T-cell (primary cell): Measurements from ENCODE around the gene WNK1. TPM values are rescaled to one million over a fixed set of nuclear protein-coding genes. Genes with fewer than 3 reads are reported as not detected.

Source experiments
- ATAC-seq, 4 experiments: fragments of 200-7000 bp in 3 of 4; fragments of 150-1000 bp in 1 of 4; cut with Tn5 transposase; replicated peaks in 1 of 4; 1 replicate in 3 of 4; 2 replicates in 1 of 4; pipeline ENCODE4 v1.10.0; 2021; ENCODE audit warnings: moderate library complexity in 3 of 4, mild to moderate bottlenecking in 2 of 4, moderate number of reproducible peaks in 1 of 4
- CTCF ChIA-PET, 2 donors: fragments of 300-600 bp; sonication (Branson Sonifier 250); formaldehyde crosslinking; loops; one replicate each; lab custom pipeline; 2022; ENCODE audit warnings: antibody characterized with exemption in 2 of 2; lab: Charles Lee
- POLR2A ChIA-PET, 2 donors: fragments of 300-600 bp; sonication (Branson Sonifier 250); formaldehyde crosslinking; loops; one replicate each; lab custom pipeline; 2022; ENCODE audit warnings: antibody characterized with exemption in 2 of 2; lab: Charles Lee
- DNase-seq, 35 experiments: peaks; one replicate each; pipeline versions ENCODE4 v3.0.0 to v3.0.0-alpha.2; 2013 to 2023
- H3K27ac ChIP-seq: one replicate; pipeline ENCODE4 v1.5.1; 2013; ENCODE audit warnings: low read length
- H3K27me3 ChIP-seq, 2 experiments: replicated peaks in 1 of 2; 1 replicate in 1 of 2; 2 replicates in 1 of 2; pipeline versions ENCODE4 v1.6.1 to v1.7.0; 2013; ENCODE audit warnings: low read length in 1 of 2, mixed read lengths in 1 of 2; ENCODE audit not compliant: control insufficient read depth in 2 of 2, insufficient read depth in 2 of 2; ENCODE audit errors: extremely low read depth in 1 of 2
- H3K36me3 ChIP-seq, 2 donors: 1 replicate in 1 of 2; 2 replicates in 1 of 2; pipeline versions ENCODE4 v1.6.1 to v1.7.0; 2013; ENCODE audit warnings: low read length in 1 of 2; ENCODE audit not compliant: control insufficient read depth in 2 of 2, insufficient read depth in 1 of 2; ENCODE audit errors: extremely low read depth in 1 of 2
- H3K4me1 ChIP-seq, 2 experiments: 1 replicate in 1 of 2; 2 replicates in 1 of 2; pipeline versions ENCODE4 v1.6.1 to v1.7.0; 2013; ENCODE audit warnings: low read length in 2 of 2, mixed read lengths in 1 of 2; ENCODE audit not compliant: insufficient read depth in 2 of 2, control insufficient read depth in 1 of 2; ENCODE audit errors: extremely low read depth in 1 of 2
- H3K4me3 ChIP-seq, 2 donors: 1 replicate in 1 of 2; 2 replicates in 1 of 2; pipeline versions ENCODE4 v1.5.1 to v1.7.0; 2013; ENCODE audit warnings: mild to moderate bottlenecking in 2 of 2, low read length in 1 of 2, moderate library complexity in 1 of 2; ENCODE audit not compliant: control insufficient read depth in 1 of 2; ENCODE audit errors: extremely low read depth in 1 of 2
- H3K9me3 ChIP-seq: 2 replicates; pipeline ENCODE4 v1.7.0; 2013
- H3K27ac Mint-ChIP-seq, 2 donors: one replicate each; pipeline ENCODE4 v1.8.0; 2020 to 2021; ENCODE audit warnings: mild to moderate bottlenecking in 2 of 2, mixed read lengths in 2 of 2
- H3K27me3 Mint-ChIP-seq, 2 donors: one replicate each; pipeline ENCODE4 v1.8.0; 2021 to 2022; ENCODE audit warnings: mixed read lengths in 2 of 2
- H3K36me3 Mint-ChIP-seq: one replicate; pipeline ENCODE4 v1.8.0; 2021; ENCODE audit warnings: mixed read lengths
- H3K4me1 Mint-ChIP-seq, 3 donors: one replicate each; pipeline ENCODE4 v1.8.0; 2020 to 2022; ENCODE audit warnings: mixed read lengths in 3 of 3, mild to moderate bottlenecking in 1 of 3
- H3K4me3 Mint-ChIP-seq, 3 donors: one replicate each; pipeline ENCODE4 v1.8.0; 2020 to 2022; ENCODE audit warnings: mild to moderate bottlenecking in 3 of 3, mixed read lengths in 3 of 3, moderate library complexity in 3 of 3
- H3K9me3 Mint-ChIP-seq, 3 donors: one replicate each; pipeline ENCODE4 v1.8.0; 2020 to 2022; ENCODE audit warnings: mixed read lengths in 3 of 3
- WGBS: methylation state at CpG from one replicate; pipeline ENCODE4 v1.1.5; 2013; ENCODE audit warnings: missing lambda C conversion rate; ENCODE audit not compliant: insufficient coverage; 5-methylcytosine and 5-hydroxymethylcytosine counted together
- total RNA-seq, 35 experiments: library from RNA in 6 of 35; stranded (reverse) in 6 of 35; fragments of 120-200 nt in 1 of 35; gene quantifications; one replicate each; pipeline versions ENCODE4 v1.2.1 to v1.2.4 and lab custom pipeline; 2013 to 2026

WNK1 gene
- total RNA-seq, 5 donors from 2014 or later (not counting 1 experiment from before 2014, with no cell fraction given) = 168 to 287 (median 179) TPM

DNA sequence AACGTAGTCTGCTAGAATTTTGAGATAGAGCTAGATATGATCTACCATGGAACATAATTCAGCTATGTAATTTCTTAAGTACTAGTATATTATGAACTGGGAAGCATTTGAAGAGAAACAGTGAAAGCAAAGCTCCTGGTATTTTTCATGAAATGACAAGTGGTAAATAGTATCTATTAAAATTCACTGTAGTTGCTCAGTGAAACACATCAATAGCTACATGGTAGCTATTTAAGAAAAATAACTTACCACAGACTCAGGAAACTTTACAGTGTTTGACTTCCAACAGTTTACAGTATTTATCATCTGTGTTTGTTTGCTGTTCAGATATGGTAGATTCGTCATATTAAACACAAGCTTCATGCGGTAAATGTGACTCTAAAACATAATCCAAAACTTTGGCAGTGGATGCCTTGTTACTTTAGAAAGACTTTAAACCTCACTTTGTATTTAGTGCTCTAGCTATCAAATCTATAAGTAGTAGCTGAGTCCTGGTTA lies 25.2 kb downstream of the WNK1 start:
- WGBS = no CpG with 5 or more reads among the region's 3 CpGs
- Mint-ChIP-seq H3K27me3 (no peaks in the 10 kb centered on the region), H3K4me1 (peaks cover 90 to 96% (median 94%) of the 10 kb centered on the region in 3 donors), H3K9me3 (no peaks in the 10 kb centered on the region), H3K36me3 (peaks cover 5% of the 10 kb centered on the region), H3K27ac (peak overlapping the region; percentile 67 to 88), H3K4me3 (peak overlapping the region in 2 of 3 donors; percentile 13 to 80)
- H3K9me3 ChIP-seq = no peaks in the 10 kb centered on the region
- H3K4me1 ChIP-seq = peaks cover 29 to 30% of the 10 kb centered on the region in 2 experiments
- no peak overlapping the region for H3K4me3 ChIP-seq
- H3K27ac ChIP-seq = peak overlapping the region; percentile 61
- CTCF ChIA-PET = interaction anchor here (0.5 to 1.9 kb wide), 12 partner anchors 8 to 208 kb away, joined by 3 to 16 read pairs (median 6); partner anchors contain the start of gene WNK1 (in 1 of the 2)
- ATAC-seq = no peak
- no peaks in the 10 kb centered on the region for H3K36me3 ChIP-seq
- H3K27me3 ChIP-seq = no peaks in the 10 kb centered on the region
- POLR2A ChIA-PET = interaction anchor here (0.5 to 2.4 kb wide), 7 partner anchors 8 to 125 kb away, joined by 3 to 12 read pairs (median 4); partner anchors contain the start of gene WNK1 (in 1 of the 2)
- no peak for DNase-seq

DNA sequence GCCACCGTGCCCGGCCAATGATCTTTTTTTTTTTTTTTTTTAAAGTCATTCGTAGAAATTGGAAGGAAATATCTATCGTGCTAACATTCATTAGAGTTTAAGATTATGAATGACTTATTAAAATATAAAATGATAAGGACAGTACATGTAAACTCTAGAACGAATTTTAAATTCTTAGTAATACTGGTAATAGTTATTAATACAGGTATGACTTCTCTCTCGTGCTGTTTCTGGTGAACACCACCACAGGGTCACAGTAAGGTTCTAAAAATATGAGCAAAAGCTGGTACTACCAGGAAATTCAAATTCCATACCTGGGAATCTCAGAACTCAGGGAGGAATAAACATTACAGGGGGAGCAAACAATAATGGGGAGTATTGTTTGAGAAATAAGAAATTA lies 26.2 kb downstream of the WNK1 start:
- no peaks in the 10 kb centered on the region for H3K9me3 Mint-ChIP-seq
- POLR2A ChIA-PET = interaction anchor here in 1 of 2 donors (0.6 kb wide), 1 partner anchor 205 kb away, joined by 5 read pairs; no protein-coding TSS in a partner anchor

DNA sequence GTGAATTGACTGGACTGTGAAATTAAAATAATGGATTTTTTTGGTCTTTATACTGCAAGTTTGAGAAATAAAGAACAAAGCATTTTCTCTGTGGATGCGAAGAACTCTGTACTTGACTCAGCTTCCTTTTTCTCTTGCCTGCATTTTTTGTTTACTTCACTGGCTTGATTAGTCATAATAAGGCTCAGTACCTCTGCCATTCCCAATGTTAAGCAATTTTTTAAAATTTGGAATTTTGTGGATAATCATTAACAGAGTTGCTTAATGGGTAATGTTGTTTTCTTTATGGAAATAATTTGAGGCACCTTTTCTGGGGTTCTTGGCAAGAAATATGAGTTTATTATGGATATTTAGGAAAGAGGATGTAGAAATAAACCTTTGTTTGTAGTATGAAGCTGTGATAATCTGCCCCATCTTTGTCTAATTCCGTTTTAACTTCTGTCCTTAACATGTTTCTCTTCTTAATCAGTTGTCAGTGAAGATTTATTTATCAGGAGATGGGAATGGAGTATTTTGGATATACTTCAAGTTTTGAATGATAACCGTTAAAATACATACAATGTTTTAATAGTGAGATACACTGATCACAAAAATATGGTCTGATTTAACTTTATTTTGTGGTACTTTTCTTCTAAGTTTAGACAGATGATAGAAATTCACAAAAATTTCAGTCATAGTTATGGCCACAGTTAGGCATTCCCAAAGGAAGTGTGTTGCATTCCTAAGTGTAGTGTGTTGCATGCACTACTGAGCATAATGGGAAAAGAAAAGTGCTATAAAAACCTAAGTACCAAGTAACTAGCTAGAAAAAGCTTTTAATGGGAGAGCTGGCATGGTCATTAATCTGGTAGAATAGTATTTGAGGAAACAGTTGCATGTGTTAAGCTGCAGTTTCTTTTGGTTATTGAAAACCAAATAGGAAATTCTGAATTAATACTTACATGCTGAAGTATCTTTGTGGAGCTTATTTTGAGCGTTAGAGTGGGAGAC lies 27.7 kb downstream of the WNK1 start:
- ChIA-PET CTCF (interaction anchor here in 1 of 2 donors (0.6 to 1.7 kb wide), 9 partner anchors 9 to 210 kb away, joined by 3 to 10 read pairs (median 4); no protein-coding TSS in a partner anchor), POLR2A (interaction anchor here (0.6 to 1.1 kb wide), 5 partner anchors 10 to 67 kb away, joined by 3 to 8 read pairs (median 5); no protein-coding TSS in a partner anchor)
- no peak overlapping the region for H3K27ac ChIP-seq
- H3K4me1 Mint-ChIP-seq = peaks cover 76 to 80% (median 77%) of the 10 kb centered on the region in 3 donors
- ATAC-seq (peak; percentile 34 to 68 (median 59)), DNase-seq (no peak)
- no peaks in the 10 kb centered on the region for H3K27me3 ChIP-seq
- WGBS = 0% methylated on average over 1 of the region's 4 CpGs
- peak overlapping the region; percentile 76 to 80 (median 79) for H3K4me3 Mint-ChIP-seq
- H3K4me1 ChIP-seq = peaks cover 25 to 31% of the 10 kb centered on the region in 2 experiments
- no peak overlapping the region for H3K4me3 ChIP-seq
- no peaks in the 10 kb centered on the region for H3K9me3 Mint-ChIP-seq
- H3K27ac Mint-ChIP-seq = peak overlapping the region; percentile 21 to 71
- peaks cover 8% of the 10 kb centered on the region for H3K36me3 Mint-ChIP-seq
- H3K9me3 ChIP-seq = no peaks in the 10 kb centered on the region
- H3K27me3 Mint-ChIP-seq = no peaks in the 10 kb centered on the region
- H3K36me3 ChIP-seq = no peaks in the 10 kb centered on the region

More for the DNA sequence above, 26.2 kb downstream of the WNK1 start:
- peaks cover 82 to 87% (median 84%) of the 10 kb centered on the region in 3 donors for H3K4me1 Mint-ChIP-seq
- Histone ChIP-seq H3K36me3 (no peaks in the 10 kb centered on the region), H3K9me3 (no peaks in the 10 kb centered on the region), H3K27me3 (no peaks in the 10 kb centered on the region), H3K27ac (peak overlapping the region; percentile 58), H3K4me1 (peaks cover 28 to 31% of the 10 kb centered on the region in 2 experiments), H3K4me3 (peak overlapping the region in 1 of 2 donors; percentile 10)
- H3K27me3 Mint-ChIP-seq = no peaks in the 10 kb centered on the region
- peaks cover 5% of the 10 kb centered on the region for H3K36me3 Mint-ChIP-seq
- H3K27ac Mint-ChIP-seq = peak overlapping the region; percentile 81 to 83
- CTCF ChIA-PET = interaction anchor here in 1 of 2 donors (1.1 kb wide), 1 partner anchor 24 kb away, joined by 5 read pairs; no protein-coding TSS in a partner anchor
- DNase-seq (no peak), ATAC-seq (no peak)
- peak overlapping the region; percentile 76 to 80 (median 79) for H3K4me3 Mint-ChIP-seq
- WGBS = no CpG with 5 or more reads among the region's 6 CpGs

DNA sequence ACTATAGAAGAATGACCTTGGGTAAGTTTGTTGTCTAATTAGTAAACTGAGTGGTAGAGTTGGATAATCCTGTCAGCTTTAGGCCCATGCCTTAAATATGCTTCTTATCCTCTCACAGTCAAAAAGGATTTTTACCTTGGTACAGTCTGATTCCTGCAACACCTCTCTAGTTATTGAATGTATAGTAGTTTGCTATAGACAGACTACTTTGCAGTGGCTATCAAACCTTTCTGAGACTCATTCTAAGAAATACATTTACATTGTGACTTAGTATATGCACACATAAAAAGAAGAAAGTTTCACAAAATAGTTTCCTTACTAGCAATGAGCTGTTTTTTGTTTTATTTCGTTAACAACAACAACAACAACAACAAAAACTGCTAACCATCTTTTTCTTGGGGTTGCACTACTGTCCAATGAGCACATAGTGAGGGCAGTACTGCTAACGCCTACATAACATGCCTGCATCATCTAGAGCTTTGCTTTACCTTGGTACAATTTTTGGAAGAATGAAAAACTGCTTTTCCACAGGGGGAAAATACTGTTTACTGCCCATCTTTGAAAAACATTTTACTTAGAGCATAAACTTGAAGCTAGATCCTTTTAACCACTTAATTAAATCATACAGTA lies 28.5 kb downstream of the WNK1 start:
- Histone ChIP-seq H3K9me3 (no peaks in the 10 kb centered on the region), H3K4me1 (peaks cover 25 to 27% of the 10 kb centered on the region in 2 experiments), H3K27ac (peak overlapping the region; percentile 5), H3K4me3 (no peak overlapping the region), H3K27me3 (no peaks in the 10 kb centered on the region), H3K36me3 (no peaks in the 10 kb centered on the region)
- peak overlapping the region; percentile 21 to 71 for H3K27ac Mint-ChIP-seq
- WGBS = no CpG with 5 or more reads among the region's 2 CpGs
- H3K27me3 Mint-ChIP-seq = no peaks in the 10 kb centered on the region
- peaks cover 8% of the 10 kb centered on the region for H3K36me3 Mint-ChIP-seq
- no peaks in the 10 kb centered on the region for H3K9me3 Mint-ChIP-seq
- H3K4me1 Mint-ChIP-seq = peaks cover 73 to 80% (median 75%) of the 10 kb centered on the region in 3 donors
- DNase-seq (no peak), ATAC-seq (no peak)
- ChIA-PET POLR2A (interaction anchor here (0.5 to 1.1 kb wide), 7 partner anchors 9 to 146 kb away, joined by 3 to 8 read pairs (median 4); no protein-coding TSS in a partner anchor), CTCF (interaction anchor here (0.6 to 1.7 kb wide), 10 partner anchors 10 to 205 kb away, joined by 3 to 10 read pairs (median 4); no protein-coding TSS in a partner anchor)
- H3K4me3 Mint-ChIP-seq = peak overlapping the region in 2 of 3 donors; percentile 37 to 80

DNA sequence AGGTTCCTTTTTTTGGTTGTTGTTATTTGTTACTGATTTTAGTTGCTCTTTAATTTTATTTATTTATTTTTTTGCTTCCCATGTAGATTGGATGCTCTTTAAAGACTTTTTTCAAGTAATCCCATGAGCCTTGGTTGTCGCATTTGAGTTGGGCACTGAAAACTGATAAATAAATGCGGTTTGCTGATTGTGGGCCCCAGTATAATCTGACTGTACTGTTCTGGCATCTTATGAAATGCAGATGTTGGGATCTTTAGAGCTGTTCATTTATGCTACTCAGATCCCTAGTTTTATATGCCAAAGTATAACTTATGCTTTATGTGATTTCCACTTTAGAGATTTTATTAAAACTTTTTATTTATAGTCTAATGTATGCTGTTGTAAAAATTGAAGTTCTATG lies 33.3 kb downstream of the WNK1 start:
- Mint-ChIP-seq H3K4me1 (peaks cover 69 to 78% (median 73%) of the 10 kb centered on the region in 3 donors), H3K9me3 (no peaks in the 10 kb centered on the region), H3K4me3 (no peak overlapping the region), H3K27ac (no peak overlapping the region), H3K27me3 (no peaks in the 10 kb centered on the region), H3K36me3 (peaks cover 5% of the 10 kb centered on the region)
- ATAC-seq (no peak), DNase-seq (no peak)
- no peak overlapping the region for H3K4me3 ChIP-seq
- no peak overlapping the region for H3K27ac ChIP-seq
- 93% methylated on average over 2 of the region's 2 CpGs for WGBS
- ChIA-PET CTCF (interaction anchor here in 1 of 2 donors (0.6 to 1.6 kb wide), 6 partner anchors 9 to 31 kb away, joined by 3 to 5 read pairs (median 3); no protein-coding TSS in a partner anchor), POLR2A (interaction anchor here (0.6 to 1.2 kb wide), 6 partner anchors 8 to 341 kb away, joined by 3 to 10 read pairs (median 6); no protein-coding TSS in a partner anchor)
- H3K4me1 ChIP-seq = peaks cover 24 to 42% of the 10 kb centered on the region in 2 experiments
- no peaks in the 10 kb centered on the region for H3K9me3 ChIP-seq
- H3K27me3 ChIP-seq = no peaks in the 10 kb centered on the region
- H3K36me3 ChIP-seq = no peaks in the 10 kb centered on the region
